Activated T-cell treated with anti-CD3 and anti-CD28 coated beads, Interleukin-2, amount 50 U/mL, for 24 hours (primary cell): Measurements from ENCODE around the gene PKIG.

Experiments
- DNase-seq: peaks from one replicate; pipeline ENCODE4 v3.0.0-alpha.2; 2020
- H3K27ac Mint-ChIP-seq: 2 replicates; pipeline ENCODE4 v1.8.0; 2020; ENCODE audit warnings: mild to moderate bottlenecking, mixed read lengths
- H3K27me3 Mint-ChIP-seq: 2 replicates; pipeline ENCODE4 v1.8.0; 2020; ENCODE audit warnings: mixed read lengths
- H3K36me3 Mint-ChIP-seq: 2 replicates; pipeline ENCODE4 v1.8.0; 2020; ENCODE audit warnings: low read depth, mixed read lengths
- H3K4me1 Mint-ChIP-seq: 2 replicates; pipeline ENCODE4 v1.8.0; 2020; ENCODE audit warnings: low read depth, mixed read lengths
- H3K4me3 Mint-ChIP-seq: 2 replicates; pipeline ENCODE4 v1.8.0; 2020; ENCODE audit warnings: mild to moderate bottlenecking, moderate library complexity, mixed read lengths
- H3K9me3 Mint-ChIP-seq: 2 replicates; pipeline ENCODE4 v1.8.0; 2020; ENCODE audit warnings: mixed read lengths

The PKIG gene

GRCh38 chr20:44614525-44614924 is 32.1 kb downstream of the PKIG start:
- Mint-ChIP-seq H3K9me3 (no peaks in the 10 kb centered on the region), H3K27ac (peak overlapping the region; percentile 82), H3K4me1 (peaks cover 60% of the 10 kb centered on the region), H3K4me3 (no peak overlapping the region), H3K27me3 (no peaks in the 10 kb centered on the region), H3K36me3 (peaks cover 23% of the 10 kb centered on the region)
- no peak for DNase-seq

DNA sequence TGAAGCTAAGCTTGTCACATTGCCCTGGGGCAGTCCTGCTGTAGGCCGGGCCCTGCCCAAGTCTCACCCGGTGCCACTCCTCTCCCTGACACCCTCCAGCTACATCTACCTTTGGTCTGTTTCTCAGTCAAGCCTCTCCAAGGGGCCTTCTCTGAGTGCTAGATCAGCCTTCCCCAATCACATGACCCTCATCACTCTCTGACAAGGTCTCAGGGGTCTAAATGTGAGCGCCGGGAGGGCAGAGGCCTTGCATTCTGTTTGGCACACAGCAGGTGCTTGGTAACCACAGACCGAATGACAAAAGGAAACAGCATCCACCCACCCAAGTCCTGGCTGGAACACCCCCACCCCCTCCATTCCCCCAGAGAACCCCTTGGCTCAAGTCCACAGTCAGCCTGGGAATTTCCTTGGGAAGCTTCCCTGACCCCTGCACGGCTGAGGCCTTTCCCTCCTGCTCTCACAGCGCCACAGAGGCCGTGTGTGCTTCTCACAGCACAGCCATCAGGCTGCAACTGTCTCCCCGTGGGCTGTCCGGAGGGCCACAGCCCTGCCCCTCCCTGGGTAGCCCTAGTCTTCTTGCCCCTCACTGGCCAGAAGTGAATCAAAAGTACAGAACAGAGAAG is 32.9 kb downstream of the PKIG start:
- peak overlapping the region; percentile 82 for H3K27ac Mint-ChIP-seq
- H3K4me3 Mint-ChIP-seq: no peak overlapping the region
- no peaks in the 10 kb centered on the region for H3K9me3 Mint-ChIP-seq
- peaks cover 30% of the 10 kb centered on the region for H3K36me3 Mint-ChIP-seq
- peaks cover 57% of the 10 kb centered on the region for H3K4me1 Mint-ChIP-seq
- H3K27me3 Mint-ChIP-seq: no peaks in the 10 kb centered on the region
- DNase-seq: no peak

DNA sequence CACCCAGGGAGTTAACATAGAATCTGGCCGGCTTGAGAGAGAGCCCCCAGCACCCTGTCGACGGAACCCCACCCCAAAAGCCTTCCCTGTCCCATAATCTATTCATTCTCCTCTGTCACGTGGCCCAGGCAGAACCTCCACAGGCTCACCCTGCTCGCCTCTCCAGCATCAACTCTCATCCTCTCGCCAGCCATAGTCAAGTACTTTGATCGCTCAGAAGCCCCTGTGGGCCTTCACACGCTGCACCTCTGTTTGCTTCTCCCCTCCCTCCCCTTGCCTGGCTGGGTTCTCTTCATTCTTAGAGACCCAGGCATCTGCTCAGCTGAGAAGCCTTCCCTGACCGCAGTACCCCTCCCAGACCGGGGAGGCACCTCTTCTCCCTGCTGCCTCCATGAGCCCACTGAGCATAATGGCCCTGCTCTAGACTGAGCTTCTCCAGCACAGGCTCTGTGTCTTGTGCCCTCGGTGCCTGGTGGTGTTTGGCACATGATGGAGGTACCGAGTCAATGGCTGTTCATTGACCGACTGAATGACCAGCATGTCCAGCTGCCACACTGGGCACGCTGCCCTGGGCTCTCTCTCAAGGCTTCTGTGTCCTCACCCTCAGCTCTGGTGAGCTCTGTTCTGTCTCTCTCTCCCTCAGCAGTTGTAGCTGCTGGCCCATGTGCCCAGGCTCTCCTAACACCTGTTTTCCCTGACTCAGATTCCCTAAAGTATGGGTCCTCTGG is 33.7 kb downstream of the PKIG start:
- peak overlapping the region; percentile 82 for H3K27ac Mint-ChIP-seq
- no peaks in the 10 kb centered on the region for H3K9me3 Mint-ChIP-seq
- no peak overlapping the region for H3K4me3 Mint-ChIP-seq
- H3K36me3 Mint-ChIP-seq: peaks cover 38% of the 10 kb centered on the region
- H3K4me1 Mint-ChIP-seq: peaks cover 50% of the 10 kb centered on the region
- no peak for DNase-seq
- H3K27me3 Mint-ChIP-seq: no peaks in the 10 kb centered on the region

DNA sequence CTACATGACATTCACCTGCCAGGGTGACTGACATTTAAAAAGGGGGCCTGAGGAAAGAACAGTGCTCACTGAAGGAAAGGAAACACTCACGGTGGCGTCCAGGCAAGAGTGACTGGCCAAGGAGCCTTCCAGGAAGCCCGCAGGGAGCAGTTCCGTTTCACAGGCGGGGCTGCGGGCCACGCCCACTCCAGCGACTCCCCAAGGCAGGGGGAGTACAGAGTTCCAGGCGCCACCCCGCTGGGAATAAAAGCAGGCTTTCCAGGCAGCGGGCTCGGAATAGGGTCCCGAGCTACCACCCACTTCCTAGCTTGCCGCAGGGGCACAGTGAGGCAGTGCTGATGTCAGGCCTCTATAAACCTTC is 34.2 kb downstream of the PKIG start:
- no peak overlapping the region for H3K4me3 Mint-ChIP-seq
- no peak for DNase-seq

GRCh38 chr20:44618318-44618731 is 35.9 kb downstream of the PKIG start:
- Mint-ChIP-seq H3K27me3 (no peaks in the 10 kb centered on the region), H3K27ac (peak overlapping the region; percentile 47), H3K4me3 (no peak overlapping the region), H3K36me3 (peaks cover 61% of the 10 kb centered on the region), H3K9me3 (no peaks in the 10 kb centered on the region), H3K4me1 (peaks cover 45% of the 10 kb centered on the region)
- no peak for DNase-seq

More for the DNA sequence above, 34.2 kb downstream of the PKIG start:
- no peaks in the 10 kb centered on the region for H3K9me3 Mint-ChIP-seq
- H3K4me1 Mint-ChIP-seq: peaks cover 48% of the 10 kb centered on the region
- peaks cover 43% of the 10 kb centered on the region for H3K36me3 Mint-ChIP-seq
- no peaks in the 10 kb centered on the region for H3K27me3 Mint-ChIP-seq
- no peak overlapping the region for H3K27ac Mint-ChIP-seq

DNA sequence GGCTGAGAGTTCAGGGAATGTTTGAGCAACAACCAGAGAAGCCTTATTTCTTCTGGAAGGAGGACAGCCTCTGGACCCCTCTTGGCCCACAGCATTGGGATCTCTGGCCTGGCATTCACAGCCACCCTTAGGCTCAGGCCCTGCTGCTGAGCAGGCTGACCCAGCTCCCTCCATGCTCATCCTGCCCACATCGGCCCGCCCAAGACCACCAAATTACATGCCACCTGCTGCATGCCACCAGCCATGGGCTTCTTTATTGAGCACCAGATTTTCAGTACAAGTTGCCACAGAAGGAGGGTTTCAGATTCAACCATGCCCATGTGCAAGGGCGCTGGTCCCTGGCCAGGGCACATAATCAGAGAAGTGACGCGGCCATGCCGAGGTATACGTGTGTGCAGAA is 36.9 kb downstream of the PKIG start:
- no peak overlapping the region for H3K4me3 Mint-ChIP-seq
- H3K36me3 Mint-ChIP-seq: peaks cover 66% of the 10 kb centered on the region
- no peak for DNase-seq
- H3K9me3 Mint-ChIP-seq: no peaks in the 10 kb centered on the region
- no peak overlapping the region for H3K27ac Mint-ChIP-seq
- no peaks in the 10 kb centered on the region for H3K27me3 Mint-ChIP-seq
- H3K4me1 Mint-ChIP-seq: peaks cover 44% of the 10 kb centered on the region

DNA sequence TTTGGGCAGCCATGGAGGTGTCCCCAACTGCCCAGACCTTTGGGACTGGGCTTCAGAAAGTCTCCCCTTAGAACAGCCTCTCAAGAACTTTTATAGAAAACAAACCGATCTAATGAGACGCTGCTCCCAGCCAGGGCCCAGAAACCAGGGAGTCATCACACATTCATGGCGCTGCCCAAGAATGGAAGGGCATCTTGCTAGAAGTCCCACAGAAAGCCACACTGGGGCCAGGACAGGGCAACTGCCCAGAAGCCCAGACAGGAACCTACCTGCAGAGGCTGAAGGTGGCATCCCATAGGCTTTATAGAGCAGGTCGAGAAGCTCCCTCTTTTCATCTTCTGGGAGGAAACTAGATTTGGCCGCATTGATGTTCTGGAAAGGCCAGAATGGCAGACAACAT is 37.7 kb downstream of the PKIG start:
- no peaks in the 10 kb centered on the region for H3K9me3 Mint-ChIP-seq
- peaks cover 70% of the 10 kb centered on the region for H3K36me3 Mint-ChIP-seq
- no peaks in the 10 kb centered on the region for H3K27me3 Mint-ChIP-seq
- H3K4me3 Mint-ChIP-seq: no peak overlapping the region
- no peak overlapping the region for H3K27ac Mint-ChIP-seq
- H3K4me1 Mint-ChIP-seq: peaks cover 38% of the 10 kb centered on the region
- no peak for DNase-seq

- H3K4me3 Mint-ChIP-seq: no peak overlapping the region
- no peaks in the 10 kb centered on the region for H3K9me3 Mint-ChIP-seq
- H3K4me1 Mint-ChIP-seq: peaks cover 25% of the 10 kb centered on the region
- no peak overlapping the region for H3K27ac Mint-ChIP-seq
- H3K27me3 Mint-ChIP-seq: no peaks in the 10 kb centered on the region
- no peak for DNase-seq
- peaks cover 74% of the 10 kb centered on the region for H3K36me3 Mint-ChIP-seq
Observed at GRCh38 chr20:44621325-44621724, 38.9 kb downstream of the PKIG start.

DNA sequence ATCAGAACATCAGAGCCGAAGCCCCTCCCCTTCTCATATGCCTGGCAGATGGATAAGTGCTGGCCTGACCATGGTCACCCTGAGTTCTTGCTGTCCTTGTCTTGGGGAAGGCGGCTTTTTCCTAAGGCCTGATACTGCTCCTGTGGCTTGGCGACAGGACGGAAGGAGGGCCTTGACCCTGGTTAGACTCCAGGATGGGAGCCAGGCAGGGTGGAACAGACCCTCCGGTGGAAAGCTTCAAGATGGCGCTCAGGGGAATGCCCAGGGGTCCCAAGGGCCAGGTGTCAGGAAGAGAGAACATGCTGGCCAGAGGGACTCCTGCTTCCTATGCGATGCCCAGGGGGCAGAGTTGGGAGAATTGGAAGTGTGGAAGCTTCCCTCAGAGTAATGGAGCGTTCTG is 39.6 kb downstream of the PKIG start:
- no peak overlapping the region for H3K27ac Mint-ChIP-seq
- H3K27me3 Mint-ChIP-seq: no peaks in the 10 kb centered on the region
- no peaks in the 10 kb centered on the region for H3K9me3 Mint-ChIP-seq
- peaks cover 24% of the 10 kb centered on the region for H3K4me1 Mint-ChIP-seq
- H3K4me3 Mint-ChIP-seq: no peak overlapping the region
- DNase-seq: no peak
- H3K36me3 Mint-ChIP-seq: peaks cover 78% of the 10 kb centered on the region

GRCh38 chr20:44622501-44623270 is 40.3 kb downstream of the PKIG start:
- Mint-ChIP-seq H3K4me3 (no peak overlapping the region), H3K36me3 (peaks cover 82% of the 10 kb centered on the region), H3K4me1 (peaks cover 21% of the 10 kb centered on the region), H3K9me3 (no peaks in the 10 kb centered on the region), H3K27ac (no peak overlapping the region), H3K27me3 (no peaks in the 10 kb centered on the region)
- DNase-seq: no peak

- DNase-seq: no peak
- Mint-ChIP-seq H3K27ac (no peak overlapping the region), H3K4me3 (no peak overlapping the region), H3K9me3 (no peaks in the 10 kb centered on the region), H3K36me3 (peaks cover 81% of the 10 kb centered on the region), H3K27me3 (no peaks in the 10 kb centered on the region), H3K4me1 (peaks cover 7% of the 10 kb centered on the region)
Observed at GRCh38 chr20:44624152-44624551, 41.8 kb downstream of the PKIG start.

DNA sequence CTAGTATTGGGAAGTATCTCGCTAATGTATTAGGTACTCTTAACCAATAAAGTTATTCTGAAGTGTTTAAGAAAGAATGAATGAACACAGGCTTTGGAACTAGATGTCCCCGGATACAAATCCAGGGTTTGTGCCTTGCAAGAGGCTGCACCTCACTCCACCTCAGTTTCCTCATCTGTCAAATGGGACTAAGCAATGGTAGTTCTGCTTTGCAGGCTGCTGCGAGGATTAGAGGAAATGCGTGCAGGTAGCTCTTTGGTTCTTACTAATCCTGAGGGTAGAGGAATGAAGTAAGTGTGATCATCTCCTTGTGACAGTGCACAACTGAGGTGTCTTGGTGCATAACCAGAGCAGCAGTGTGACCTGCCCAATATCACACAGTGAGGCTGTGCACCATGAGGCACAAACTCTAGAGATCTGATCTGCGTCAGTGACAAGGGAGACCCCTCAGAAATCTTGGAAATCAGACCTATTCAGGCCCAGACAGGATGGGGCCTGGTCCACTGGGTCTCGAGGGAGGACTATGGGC is 42.4 kb downstream of the PKIG start:
- no peak for DNase-seq
- Mint-ChIP-seq H3K27me3 (no peaks in the 10 kb centered on the region), H3K4me1 (peaks cover 1% of the 10 kb centered on the region), H3K4me3 (no peak overlapping the region), H3K27ac (no peak overlapping the region), H3K36me3 (peaks cover 74% of the 10 kb centered on the region), H3K9me3 (no peaks in the 10 kb centered on the region)

GRCh38 chr20:44625361-44625760 is 43.0 kb downstream of the PKIG start:
- Mint-ChIP-seq H3K27me3 (no peaks in the 10 kb centered on the region), H3K36me3 (peaks cover 69% of the 10 kb centered on the region)

GRCh38 chr20:44626278-44626677 is 43.9 kb downstream of the PKIG start:
- no peak for DNase-seq
- H3K36me3 Mint-ChIP-seq: peaks cover 60% of the 10 kb centered on the region
- H3K4me1 Mint-ChIP-seq: peaks cover 1% of the 10 kb centered on the region
- no peak overlapping the region for H3K4me3 Mint-ChIP-seq
- H3K27ac Mint-ChIP-seq: no peak overlapping the region
- H3K27me3 Mint-ChIP-seq: no peaks in the 10 kb centered on the region
- H3K9me3 Mint-ChIP-seq: no peaks in the 10 kb centered on the region

More at GRCh38 chr20:44625361-44625760, 43.0 kb downstream of the PKIG start:
- DNase-seq: no peak
- H3K27ac Mint-ChIP-seq: no peak overlapping the region
- H3K4me1 Mint-ChIP-seq: peaks cover 1% of the 10 kb centered on the region
- H3K9me3 Mint-ChIP-seq: no peaks in the 10 kb centered on the region
- H3K4me3 Mint-ChIP-seq: no peak overlapping the region
